ENCODE data around the gene RAB1A. TPM values are rescaled to one million over a fixed set of nuclear protein-coding genes. Genes with fewer than 3 reads are reported as not detected.

RAB1A gene
- total RNA-seq, 1 donor from 2014 or later: 114 TPM

DNA sequence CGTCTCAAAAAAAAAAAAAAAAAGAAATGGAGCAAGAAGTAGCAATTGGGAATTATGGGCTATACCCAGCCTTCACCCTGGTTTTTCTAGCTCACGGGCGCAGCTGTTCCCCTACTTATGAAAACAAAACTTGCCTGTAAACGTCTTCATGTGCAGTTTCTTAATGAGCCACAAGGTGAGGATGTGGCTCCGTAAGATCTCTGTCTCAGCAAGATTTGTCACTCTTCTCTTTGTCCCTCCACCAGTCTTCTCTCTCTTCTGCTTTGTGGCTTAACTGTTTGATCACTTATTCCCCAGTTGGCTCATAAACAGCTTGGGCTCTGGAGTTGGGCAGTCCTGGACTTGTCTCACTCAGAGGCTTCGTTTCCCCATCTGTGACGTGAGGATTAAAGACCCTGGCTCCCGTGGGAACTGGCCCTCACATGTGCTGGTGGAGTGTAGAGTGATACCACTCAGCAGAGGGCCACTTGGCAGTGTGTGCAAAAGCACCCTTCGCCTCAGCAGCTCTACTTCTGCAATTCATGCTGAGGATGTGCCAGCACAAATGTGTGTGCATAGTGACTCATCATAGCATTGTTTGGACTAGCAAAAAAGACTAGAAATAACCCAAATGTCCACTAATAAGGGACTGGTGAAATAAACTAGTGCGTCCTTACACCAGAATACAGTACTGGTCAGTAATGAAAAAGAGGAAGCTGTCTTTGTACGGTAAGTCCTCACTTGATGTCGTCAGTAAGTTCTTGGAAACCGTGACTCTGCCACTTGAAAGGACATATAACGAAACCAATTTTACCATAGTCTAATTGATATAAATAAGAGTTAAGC lies 65.0 kb downstream of the RAB1A start:
- peaks cover 2% of the 10 kb centered on the region for H3K36me3 ChIP-seq (ENCODE audit: control insufficient read depth, insufficient read depth, low read length)
- TF ChIP-seq, protein P1, sequence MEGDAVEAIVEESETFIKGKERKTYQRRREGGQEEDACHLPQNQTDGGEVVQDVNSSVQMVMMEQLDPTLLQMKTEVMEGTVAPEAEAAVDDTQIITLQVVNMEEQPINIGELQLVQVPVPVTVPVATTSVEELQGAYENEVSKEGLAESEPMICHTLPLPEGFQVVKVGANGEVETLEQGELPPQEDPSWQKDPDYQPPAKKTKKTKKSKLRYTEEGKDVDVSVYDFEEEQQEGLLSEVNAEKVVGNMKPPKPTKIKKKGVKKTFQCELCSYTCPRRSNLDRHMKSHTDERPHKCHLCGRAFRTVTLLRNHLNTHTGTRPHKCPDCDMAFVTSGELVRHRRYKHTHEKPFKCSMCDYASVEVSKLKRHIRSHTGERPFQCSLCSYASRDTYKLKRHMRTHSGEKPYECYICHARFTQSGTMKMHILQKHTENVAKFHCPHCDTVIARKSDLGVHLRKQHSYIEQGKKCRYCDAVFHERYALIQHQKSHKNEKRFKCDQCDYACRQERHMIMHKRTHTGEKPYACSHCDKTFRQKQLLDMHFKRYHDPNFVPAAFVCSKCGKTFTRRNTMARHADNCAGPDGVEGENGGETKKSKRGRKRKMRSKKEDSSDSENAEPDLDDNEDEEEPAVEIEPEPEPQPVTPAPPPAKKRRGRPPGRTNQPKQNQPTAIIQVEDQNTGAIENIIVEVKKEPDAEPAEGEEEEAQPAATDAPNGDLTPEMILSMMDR (IDR thresholded peaks at IDR 0.05; ENCODE audit: insufficient read depth, low read length, severe bottlenecking): peak; percentile 81
- DNase-seq (ENCODE audit: low read depth) (peak; percentile 89), FAIRE-seq (no peak)
- no peak overlapping the region for H3K4me3 ChIP-seq (ENCODE audit: low read depth, low read length)
- no peaks in the 10 kb centered on the region for H3K27me3 ChIP-seq (ENCODE audit: control insufficient read depth, insufficient read depth, low read length)

DNA sequence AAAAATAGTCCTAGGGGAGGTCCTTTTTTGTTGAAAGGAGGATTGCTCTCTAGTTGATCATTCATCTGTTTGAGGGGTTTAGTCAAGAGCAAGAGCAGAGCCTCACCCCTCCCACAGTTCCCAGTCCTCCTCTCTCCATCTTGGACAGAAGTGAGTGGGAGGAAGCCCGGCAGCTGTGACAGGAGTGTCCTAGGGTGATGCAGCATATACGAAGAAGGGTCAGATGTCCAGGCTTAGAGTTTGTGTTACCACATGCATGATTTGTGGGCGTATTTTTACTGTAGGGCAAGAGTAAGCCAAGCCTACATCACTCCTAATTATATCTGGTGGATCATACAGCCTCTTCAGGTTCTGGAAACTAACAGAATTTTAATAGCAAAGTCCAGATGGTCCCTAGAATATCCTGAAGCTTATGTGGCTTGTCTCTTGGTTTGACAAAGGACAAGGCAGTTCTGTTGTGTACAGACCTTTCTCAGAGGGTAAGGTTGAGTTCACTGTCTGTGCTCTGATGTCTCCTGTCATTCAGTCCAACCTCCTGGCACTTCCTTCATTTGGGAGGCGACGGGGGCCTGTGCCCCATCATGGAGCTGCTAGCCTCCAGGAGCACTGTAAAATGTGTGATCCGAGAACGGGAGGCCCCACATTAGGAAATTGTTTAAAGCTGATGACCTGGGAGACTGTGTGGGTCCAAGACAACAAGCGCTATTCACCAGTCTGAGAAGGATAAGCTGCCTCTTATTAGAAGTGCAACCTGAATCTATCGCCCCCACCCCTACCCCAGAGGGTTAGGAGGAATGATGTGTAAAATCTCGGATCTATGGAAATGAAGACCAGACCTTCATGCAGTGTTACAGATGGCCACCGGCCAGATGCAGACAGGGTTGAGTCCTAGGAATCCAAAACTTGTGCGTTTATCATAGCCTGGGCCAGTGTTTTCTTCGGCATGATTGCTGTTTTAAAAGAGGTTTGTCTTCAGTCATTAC lies 66.8 kb downstream of the RAB1A start:
- DNase-seq (ENCODE audit: low read depth) (no peak), FAIRE-seq (no peak)
- TF ChIP-seq, protein P1 (IDR thresholded peaks at IDR 0.05; ENCODE audit: insufficient read depth, low read length, severe bottlenecking): no peak
- no peaks in the 10 kb centered on the region for H3K27me3 ChIP-seq (ENCODE audit: control insufficient read depth, insufficient read depth, low read length)
- no peaks in the 10 kb centered on the region for H3K36me3 ChIP-seq (ENCODE audit: control insufficient read depth, insufficient read depth, low read length)
- no peak overlapping the region for H3K4me3 ChIP-seq (ENCODE audit: low read depth, low read length)

DNA sequence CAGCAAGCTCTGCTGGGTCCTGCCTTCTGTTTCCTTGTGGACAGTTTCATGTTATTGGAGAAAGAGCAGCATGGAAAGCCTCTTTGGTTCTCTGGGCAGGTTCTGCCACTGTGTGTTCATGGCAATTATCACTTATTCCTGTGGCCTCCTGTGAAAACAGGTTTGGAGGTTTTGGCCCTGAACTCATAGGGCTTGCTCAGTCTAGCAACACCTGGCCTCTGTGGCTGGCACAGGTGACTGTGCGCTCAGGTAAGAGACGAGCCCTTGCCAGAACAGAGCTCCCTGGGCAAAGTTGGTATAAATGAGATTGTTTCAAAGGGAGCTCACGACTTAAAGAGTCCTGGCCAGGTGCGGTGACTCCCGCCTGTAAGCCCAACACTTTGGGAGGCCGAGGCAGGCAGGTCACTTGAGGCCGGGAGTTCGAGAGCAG lies 68.0 kb downstream of the RAB1A start:
- H3K36me3 ChIP-seq (ENCODE audit: control insufficient read depth, insufficient read depth, low read length): no peaks in the 10 kb centered on the region
- TF ChIP-seq, protein P1 (IDR thresholded peaks at IDR 0.05; ENCODE audit: insufficient read depth, low read length, severe bottlenecking): no peak
- H3K27me3 ChIP-seq (ENCODE audit: control insufficient read depth, insufficient read depth, low read length): no peaks in the 10 kb centered on the region
- DNase-seq (ENCODE audit: low read depth) (peak; percentile 45), FAIRE-seq (no peak)
- H3K4me3 ChIP-seq (ENCODE audit: low read depth, low read length): no peak overlapping the region

DNA sequence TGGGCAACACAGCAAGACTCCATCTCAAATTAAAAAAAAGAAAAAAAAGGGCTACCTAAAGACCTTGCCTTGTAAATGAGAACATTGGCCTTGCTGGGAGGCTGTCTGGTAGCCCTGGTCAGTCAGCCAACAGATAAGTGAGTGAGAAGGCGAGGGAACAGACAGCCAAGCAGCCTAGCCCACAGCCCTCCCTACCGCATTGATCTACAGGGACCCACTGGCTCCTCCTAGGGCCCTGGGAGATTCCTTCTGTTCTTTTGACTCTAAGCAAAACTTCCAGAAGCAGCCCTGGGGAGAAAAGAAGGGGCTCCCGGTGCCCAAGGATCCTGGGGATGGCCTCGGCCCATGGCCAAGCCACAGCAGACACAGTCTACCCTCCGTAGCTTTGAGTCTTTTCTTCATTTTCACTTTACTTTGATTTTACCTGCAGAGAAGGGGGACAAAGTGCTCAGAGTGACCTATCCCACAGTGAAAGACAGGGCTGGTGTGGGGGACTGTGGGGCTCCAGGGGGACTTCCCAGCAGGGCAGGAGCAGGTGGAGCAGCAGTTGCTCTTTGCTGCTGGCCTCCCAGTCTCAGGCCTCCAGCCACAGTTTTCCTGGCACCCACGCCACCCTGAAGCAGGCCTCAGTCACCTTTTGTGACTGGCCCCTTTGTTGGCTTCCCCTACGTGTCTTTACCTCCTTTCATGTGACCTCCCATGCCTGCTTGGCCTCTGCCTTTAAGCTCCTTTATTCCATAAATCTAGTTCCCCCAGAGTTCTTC lies 68.6 kb downstream of the RAB1A start:
- Histone ChIP-seq H3K27me3 (ENCODE audit: control insufficient read depth, insufficient read depth, low read length) (no peaks in the 10 kb centered on the region), H3K4me3 (ENCODE audit: low read depth, low read length) (no peak overlapping the region), H3K36me3 (ENCODE audit: control insufficient read depth, insufficient read depth, low read length) (no peaks in the 10 kb centered on the region)
- DNase-seq (ENCODE audit: low read depth) (no peak), FAIRE-seq (no peak)
- TF ChIP-seq, protein P1 (IDR thresholded peaks at IDR 0.05; ENCODE audit: insufficient read depth, low read length, severe bottlenecking): no peak

DNA sequence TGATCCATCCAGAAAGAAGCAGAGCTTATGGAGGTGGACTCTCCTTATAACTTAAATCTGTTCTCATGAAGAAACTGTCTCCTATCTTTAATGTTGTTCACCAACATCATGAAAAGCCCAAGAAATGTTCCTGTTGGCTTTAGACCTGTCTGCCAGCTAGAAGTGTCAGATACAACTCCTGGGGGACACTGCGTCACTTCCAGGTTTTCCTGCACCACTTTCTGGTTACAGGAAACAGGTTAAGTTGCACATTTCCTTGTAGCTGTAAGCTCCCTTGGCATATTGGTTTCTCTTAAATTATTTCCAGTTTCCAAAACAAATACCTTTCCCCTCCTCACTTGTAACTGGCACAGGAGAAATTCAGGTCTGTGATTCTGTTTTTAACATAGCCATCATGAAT lies 70.8 kb downstream of the RAB1A start:
- H3K27me3 ChIP-seq (ENCODE audit: control insufficient read depth, insufficient read depth, low read length): no peaks in the 10 kb centered on the region
- no peak overlapping the region for H3K4me3 ChIP-seq (ENCODE audit: low read depth, low read length)
- TF ChIP-seq, protein P1 (IDR thresholded peaks at IDR 0.05; ENCODE audit: insufficient read depth, low read length, severe bottlenecking): no peak
- DNase-seq (ENCODE audit: low read depth) (no peak), FAIRE-seq (no peak)
- H3K36me3 ChIP-seq (ENCODE audit: control insufficient read depth, insufficient read depth, low read length): no peaks in the 10 kb centered on the region

Data from bronchial epithelial cell (primary cell).